ENCODE data around the gene FAM177B. TPM values are rescaled to one million over a fixed set of nuclear protein-coding genes. Genes with fewer than 3 reads are reported as not detected.

FAM177B gene
- total RNA-seq, 1 experiment from 2014 or later: not detected

- TSS peak; percentile 10 for BruUV-seq (replicated peaks)
- POLR2A ChIA-PET (ENCODE audit: unreplicated experiment): no interaction called here
- no peaks in the 10 kb centered on the region for H3K9me3 ChIP-seq (ENCODE audit: low read length)
- H3K27me3 ChIP-seq (ENCODE audit: low read length): no peaks in the 10 kb centered on the region
- H3K9ac ChIP-seq (ENCODE audit: low read length): no peak overlapping the region
- H3K36me3 ChIP-seq (ENCODE audit: low read depth, low read length): peaks cover 8% of the 10 kb centered on the region; the same call in 1 of the 2 replicates
- peaks cover 40% of the 10 kb centered on the region for H3K79me2 ChIP-seq (ENCODE audit: low read length)
- H3K4me2 ChIP-seq (ENCODE audit: low read length): no peak overlapping the region
- no peak for TF ChIP-seq CTCF (conservative IDR thresholded peaks at IDR 0.05; ENCODE audit: low read depth, low read length)
- TF ChIP-seq EZH2phosphoT487 (IDR thresholded peaks at IDR 0.05; ENCODE audit: borderline replicate concordance, low read length): no peak
- TF ChIP-seq EZH2 (IDR thresholded peaks at IDR 0.05; ENCODE audit: low read length, unreplicated experiment): no peak
- DNase-seq: no peak
- no peaks in the 10 kb centered on the region for H3K4me1 ChIP-seq (ENCODE audit: insufficient read depth, low read length)
- no peak overlapping the region for H2AFZ ChIP-seq (ENCODE audit: low read length)
- no peak overlapping the region for H3K4me3 ChIP-seq (ENCODE audit: low read length)
- intact Hi-C loops (cut with micrococcal nuclease): no loop called here
- H3K9me2 ChIP-seq (replicated peaks; ENCODE audit: low read length): no peaks in the 10 kb centered on the region
- H3F3A ChIP-seq (ENCODE audit: low read length, unreplicated experiment): no peaks in the 10 kb centered on the region
- H3K27ac ChIP-seq (ENCODE audit: low read length): no peak overlapping the region
- CTCF ChIA-PET: no interaction called here
- ATAC-seq: no peak
- H4K20me1 ChIP-seq (ENCODE audit: low read length): 0 out of 2 replicates have a peak, but pooled peaks cover 3% of the 10 kb centered on the region
Observed at GRCh38 chr1:222702210-222702609, 34.8 kb upstream of the FAM177B start.

GRCh38 chr1:222704260-222704659 is 32.7 kb upstream of the FAM177B start:
- Histone ChIP-seq H3K27ac (ENCODE audit: low read length) (no peak overlapping the region), H2AFZ (ENCODE audit: low read length) (no peak overlapping the region), H3K4me3 (ENCODE audit: low read length) (no peak overlapping the region), H3K4me2 (ENCODE audit: low read length) (no peak overlapping the region), H3F3A (ENCODE audit: low read length, unreplicated experiment) (no peaks in the 10 kb centered on the region), H3K27me3 (ENCODE audit: low read length) (no peaks in the 10 kb centered on the region), H3K4me1 (ENCODE audit: insufficient read depth, low read length) (no peaks in the 10 kb centered on the region), H3K79me2 (ENCODE audit: low read length) (peaks cover 58% of the 10 kb centered on the region), H3K9me2 (replicated peaks; ENCODE audit: low read length) (no peaks in the 10 kb centered on the region), H3K9me3 (ENCODE audit: low read length) (no peaks in the 10 kb centered on the region), H3K9ac (ENCODE audit: low read length) (no peak overlapping the region), H4K20me1 (ENCODE audit: low read length) (no peaks in the 10 kb centered on the region), H3K36me3 (ENCODE audit: low read depth, low read length) (peaks cover 8% of the 10 kb centered on the region; the same call in 1 of the 2 replicates)
- no peak for DNase-seq
- TF ChIP-seq CTCF (conservative IDR thresholded peaks at IDR 0.05; ENCODE audit: low read depth, low read length): no peak
- TF ChIP-seq EZH2 (IDR thresholded peaks at IDR 0.05; ENCODE audit: low read length, unreplicated experiment): no peak
- TF ChIP-seq EZH2phosphoT487 (IDR thresholded peaks at IDR 0.05; ENCODE audit: borderline replicate concordance, low read length): no peak
- ATAC-seq: no peak
- no TSS peak for BruUV-seq (replicated peaks)
- intact Hi-C loops (cut with micrococcal nuclease): no loop called here
- ChIA-PET CTCF (no interaction called here), POLR2A (ENCODE audit: unreplicated experiment) (no interaction called here)

- no TSS peak for BruUV-seq (replicated peaks)
- H3F3A ChIP-seq (ENCODE audit: low read length, unreplicated experiment): peaks cover 4% of the 10 kb centered on the region
- H3K9ac ChIP-seq (ENCODE audit: low read length): no peak overlapping the region
- H3K27me3 ChIP-seq (ENCODE audit: low read length): no peaks in the 10 kb centered on the region
- no peak overlapping the region for H3K4me3 ChIP-seq (ENCODE audit: low read length)
- no peak overlapping the region for H3K27ac ChIP-seq (ENCODE audit: low read length)
- peaks cover 14% of the 10 kb centered on the region for H3K4me1 ChIP-seq (ENCODE audit: insufficient read depth, low read length)
- CTCF ChIA-PET: no interaction called here
- no peaks in the 10 kb centered on the region for H3K9me3 ChIP-seq (ENCODE audit: low read length)
- no peak overlapping the region for H3K4me2 ChIP-seq (ENCODE audit: low read length)
- H3K9me2 ChIP-seq (replicated peaks; ENCODE audit: low read length): no peaks in the 10 kb centered on the region
- H4K20me1 ChIP-seq (ENCODE audit: low read length): 0 out of 2 replicates have a peak, but pooled peaks cover 7% of the 10 kb centered on the region
- ATAC-seq (no peak), DNase-seq (no peak)
- TF ChIP-seq EZH2phosphoT487 (IDR thresholded peaks at IDR 0.05; ENCODE audit: borderline replicate concordance, low read length) (no peak), EZH2 (IDR thresholded peaks at IDR 0.05; ENCODE audit: low read length, unreplicated experiment) (no peak), CTCF (conservative IDR thresholded peaks at IDR 0.05; ENCODE audit: low read depth, low read length) (peak; percentile 47; the same call in 1 of the 2 replicates)
- POLR2A ChIA-PET (ENCODE audit: unreplicated experiment): no interaction called here
- H3K79me2 ChIP-seq (ENCODE audit: low read length): peaks cover 82% of the 10 kb centered on the region
- H3K36me3 ChIP-seq (ENCODE audit: low read depth, low read length): peaks cover 8% of the 10 kb centered on the region; the same call in 1 of the 2 replicates
- no peak overlapping the region for H2AFZ ChIP-seq (ENCODE audit: low read length)
- intact Hi-C loops (cut with micrococcal nuclease): no loop called here
Observed at GRCh38 chr1:222706815-222707214, 30.2 kb upstream of the FAM177B start.

All from PC-3 (cell line).